ENCODE data around the gene AGXT.

AGXT gene

GRCh38 chr2:240913810-240914644 lies 45.4 kb downstream of the AGXT start:
- Histone ChIP-seq H3K4me1 (ENCODE audit: control insufficient read depth, insufficient read depth, low read length, unreplicated experiment) (peaks cover 24% of the 10 kb centered on the region), H3K27ac (ENCODE audit: low read depth, low read length) (no peak overlapping the region), H2AFZ (ENCODE audit: low read length, unreplicated experiment) (no peak overlapping the region), H3K4me3 (ENCODE audit: low read depth, low read length) (0 out of 2 replicates have a peak overlapping the region, but pooled peaks have one; percentile 13), H3K36me3 (ENCODE audit: insufficient read depth, low read length) (no peaks in the 10 kb centered on the region), H3K79me2 (ENCODE audit: control insufficient read depth, insufficient read depth, low read length, unreplicated experiment) (no peaks in the 10 kb centered on the region), H3K27me3 (ENCODE audit: insufficient read depth, low read length) (no peaks in the 10 kb centered on the region)

DNA sequence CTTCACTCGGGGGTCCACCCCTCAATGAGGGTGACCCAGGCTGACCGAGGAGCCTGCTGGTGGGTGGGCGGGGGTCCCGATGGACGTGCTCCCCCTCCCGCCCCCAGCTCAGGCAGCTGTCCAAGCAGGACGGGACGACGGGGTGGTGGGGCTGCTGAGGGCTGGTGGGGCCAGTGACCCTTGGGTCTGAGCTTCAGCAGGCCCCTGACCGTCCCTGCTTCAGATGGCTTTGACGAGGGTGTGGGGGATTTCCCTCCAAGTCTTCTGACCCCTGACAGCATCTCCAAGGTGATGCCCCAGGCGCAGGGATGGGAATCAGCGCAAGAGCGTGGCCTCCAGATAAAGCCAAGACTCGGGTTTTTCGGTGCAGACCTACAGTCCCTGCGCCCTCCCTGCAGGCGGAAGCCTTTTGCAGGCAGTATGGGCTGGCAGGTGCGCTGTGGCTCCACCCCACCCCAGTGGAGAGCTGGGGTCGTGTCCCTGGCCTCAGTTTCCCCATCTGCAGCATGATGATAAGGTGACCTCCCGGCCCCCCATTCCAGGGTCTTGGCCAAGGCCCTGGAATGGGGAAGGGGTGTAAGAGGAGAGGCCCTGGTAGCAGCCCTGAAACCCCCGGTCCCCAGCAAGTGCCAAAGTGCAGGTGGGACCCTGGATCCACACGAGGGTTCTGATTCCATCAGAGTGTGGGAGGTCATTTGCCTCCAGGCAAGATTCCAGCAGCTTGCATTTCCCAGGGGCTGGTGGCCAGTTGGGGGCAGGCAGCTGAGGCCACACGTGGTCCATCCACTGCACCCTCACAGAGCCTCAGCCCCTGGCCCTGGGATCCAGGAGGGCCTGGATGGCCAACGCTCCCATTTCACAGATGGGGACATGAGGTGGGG lies 46.3 kb downstream of the AGXT start:
- no peaks in the 10 kb centered on the region for H3K36me3 ChIP-seq (ENCODE audit: insufficient read depth, low read length)
- H3K27ac ChIP-seq (ENCODE audit: low read depth, low read length): no peak overlapping the region
- H3K27me3 ChIP-seq (ENCODE audit: insufficient read depth, low read length): no peaks in the 10 kb centered on the region
- no peak overlapping the region for H3K4me3 ChIP-seq (ENCODE audit: low read depth, low read length)
- H2AFZ ChIP-seq (ENCODE audit: low read length, unreplicated experiment): no peak overlapping the region
- H3K4me1 ChIP-seq (ENCODE audit: control insufficient read depth, insufficient read depth, low read length, unreplicated experiment): peaks cover 24% of the 10 kb centered on the region
- no peaks in the 10 kb centered on the region for H3K79me2 ChIP-seq (ENCODE audit: control insufficient read depth, insufficient read depth, low read length, unreplicated experiment)

DNA sequence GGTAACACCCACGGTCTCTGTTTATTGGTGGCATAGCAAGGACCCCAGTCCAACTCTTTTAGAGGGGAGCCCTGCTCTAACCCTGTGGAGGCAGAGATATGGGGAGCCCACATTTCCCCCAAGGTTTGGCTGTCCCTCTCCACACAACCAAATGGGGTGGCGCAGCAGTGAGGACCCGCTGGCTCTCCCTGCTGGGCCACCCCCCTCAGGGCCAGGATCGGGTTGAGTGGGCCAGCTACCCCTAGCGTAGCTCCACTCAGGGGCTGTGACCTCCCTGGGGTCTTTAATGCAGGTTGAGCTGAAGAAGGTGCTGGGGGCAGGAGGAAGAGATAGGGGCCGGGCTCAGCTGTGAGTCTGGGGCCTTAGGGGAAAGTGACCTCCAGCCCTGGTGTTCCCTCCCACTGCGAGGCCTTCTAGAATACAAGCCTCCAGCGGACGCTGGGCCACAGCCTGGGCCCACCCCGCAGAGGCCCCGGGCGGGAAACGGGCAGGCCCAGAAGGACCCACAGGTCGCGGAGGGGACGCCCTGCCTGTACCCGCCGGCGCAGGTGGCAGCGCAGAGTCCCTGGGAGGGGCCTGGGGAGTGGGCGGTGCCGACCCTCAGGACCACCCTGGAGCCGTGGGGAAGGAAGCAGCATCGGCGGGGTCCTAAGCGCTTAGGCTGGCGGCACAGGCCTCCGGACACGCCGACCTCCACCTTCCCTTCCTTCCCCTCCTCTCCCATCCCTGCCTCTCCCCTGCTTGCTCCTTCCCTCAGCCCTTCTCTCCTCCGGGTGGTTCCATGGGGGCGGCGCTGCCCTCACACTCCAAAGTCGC lies 47.1 kb downstream of the AGXT start:
- Histone ChIP-seq H3K27me3 (ENCODE audit: insufficient read depth, low read length) (no peaks in the 10 kb centered on the region), H3K36me3 (ENCODE audit: insufficient read depth, low read length) (no peaks in the 10 kb centered on the region), H3K79me2 (ENCODE audit: control insufficient read depth, insufficient read depth, low read length, unreplicated experiment) (no peaks in the 10 kb centered on the region), H3K4me3 (ENCODE audit: low read depth, low read length) (no peak overlapping the region), H3K27ac (ENCODE audit: low read depth, low read length) (no peak overlapping the region), H2AFZ (ENCODE audit: low read length, unreplicated experiment) (no peak overlapping the region), H3K4me1 (ENCODE audit: control insufficient read depth, insufficient read depth, low read length, unreplicated experiment) (peaks cover 29% of the 10 kb centered on the region)

DNA sequence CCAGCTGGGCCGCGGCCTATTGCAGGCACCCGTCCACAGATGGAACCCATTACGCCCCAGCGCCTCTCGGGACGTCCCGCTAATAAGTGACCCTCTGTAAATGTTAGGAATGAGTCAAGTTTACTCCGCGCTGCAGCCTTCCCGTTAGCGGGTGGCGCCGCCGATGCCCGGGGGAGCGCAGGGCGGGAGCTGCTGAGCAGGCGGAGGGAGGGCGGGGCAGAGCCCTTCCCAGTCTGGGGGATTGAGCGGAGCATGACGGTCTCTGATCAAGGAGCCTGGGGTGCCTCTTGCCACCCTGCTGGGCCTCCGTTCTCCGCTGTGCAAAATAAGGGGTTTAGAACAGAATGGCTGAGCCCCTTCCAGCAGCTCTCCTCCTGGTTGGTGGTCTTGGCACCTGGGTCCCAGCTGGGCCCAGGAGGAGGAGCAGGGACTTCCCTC lies 48.0 kb downstream of the AGXT start:
- Histone ChIP-seq H3K27ac (ENCODE audit: low read depth, low read length) (no peak overlapping the region), H2AFZ (ENCODE audit: low read length, unreplicated experiment) (no peak overlapping the region), H3K36me3 (ENCODE audit: insufficient read depth, low read length) (no peaks in the 10 kb centered on the region), H3K4me1 (ENCODE audit: control insufficient read depth, insufficient read depth, low read length, unreplicated experiment) (peaks cover 36% of the 10 kb centered on the region), H3K4me3 (ENCODE audit: low read depth, low read length) (no peak overlapping the region), H3K27me3 (ENCODE audit: insufficient read depth, low read length) (no peaks in the 10 kb centered on the region), H3K79me2 (ENCODE audit: control insufficient read depth, insufficient read depth, low read length, unreplicated experiment) (no peaks in the 10 kb centered on the region)

- no peak overlapping the region for H3K4me3 ChIP-seq (ENCODE audit: low read depth, low read length)
- no peaks in the 10 kb centered on the region for H3K79me2 ChIP-seq (ENCODE audit: control insufficient read depth, insufficient read depth, low read length, unreplicated experiment)
- H3K27ac ChIP-seq (ENCODE audit: low read depth, low read length): no peak overlapping the region
- H3K36me3 ChIP-seq (ENCODE audit: insufficient read depth, low read length): no peaks in the 10 kb centered on the region
- H3K27me3 ChIP-seq (ENCODE audit: insufficient read depth, low read length): no peaks in the 10 kb centered on the region
- H3K4me1 ChIP-seq (ENCODE audit: control insufficient read depth, insufficient read depth, low read length, unreplicated experiment): peaks cover 42% of the 10 kb centered on the region
- no peak overlapping the region for H2AFZ ChIP-seq (ENCODE audit: low read length, unreplicated experiment)
Observed at GRCh38 chr2:240917009-240917683, 48.5 kb downstream of the AGXT start.

GRCh38 chr2:240917684-240918257 lies 49.1 kb downstream of the AGXT start:
- Histone ChIP-seq H3K27ac (ENCODE audit: low read depth, low read length) (no peak overlapping the region), H3K36me3 (ENCODE audit: insufficient read depth, low read length) (no peaks in the 10 kb centered on the region), H3K4me3 (ENCODE audit: low read depth, low read length) (no peak overlapping the region), H3K4me1 (ENCODE audit: control insufficient read depth, insufficient read depth, low read length, unreplicated experiment) (peaks cover 44% of the 10 kb centered on the region), H2AFZ (ENCODE audit: low read length, unreplicated experiment) (no peak overlapping the region), H3K79me2 (ENCODE audit: control insufficient read depth, insufficient read depth, low read length, unreplicated experiment) (no peaks in the 10 kb centered on the region), H3K27me3 (ENCODE audit: insufficient read depth, low read length) (no peaks in the 10 kb centered on the region)

DNA sequence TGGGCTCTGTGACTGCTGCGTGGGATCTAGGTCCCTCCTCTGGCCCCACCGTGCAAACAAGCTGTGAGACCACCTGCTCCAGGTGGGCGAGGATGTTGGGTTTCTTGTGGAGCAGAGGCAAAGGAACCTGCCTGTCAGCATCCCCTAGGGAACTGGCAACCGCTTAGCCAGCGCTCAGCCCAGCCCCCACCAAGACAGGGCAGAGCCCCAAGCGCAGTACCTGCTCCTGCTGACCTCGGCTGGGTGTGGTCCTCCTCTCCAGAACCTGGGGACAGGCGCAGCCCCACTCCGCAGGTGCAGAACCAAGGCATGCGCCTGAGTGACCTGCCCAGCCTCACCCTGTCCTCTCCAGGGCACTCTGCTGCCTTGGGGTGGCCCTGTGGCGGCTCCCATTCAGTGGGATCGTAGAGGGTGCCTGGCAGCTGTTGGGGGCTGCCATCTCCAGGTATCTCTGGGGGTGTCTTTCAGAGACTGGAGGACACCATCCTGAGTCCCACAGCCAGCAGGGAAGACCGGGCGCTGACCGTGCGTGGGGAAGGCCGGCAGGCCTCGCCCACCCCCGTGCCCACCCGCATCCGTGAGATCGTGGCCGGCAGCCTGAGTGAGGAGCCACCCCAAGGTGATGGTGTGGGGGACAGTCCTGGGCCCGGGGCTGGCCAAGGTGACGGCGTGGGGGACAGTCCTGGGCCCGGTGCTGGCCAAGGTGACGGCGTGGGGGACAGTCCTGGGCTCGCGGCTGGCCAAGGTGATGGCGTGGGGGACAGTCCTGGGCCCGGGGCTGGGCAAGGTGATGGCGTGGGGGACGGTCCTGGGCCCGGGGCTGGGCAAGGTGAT lies 49.9 kb downstream of the AGXT start:
- H3K36me3 ChIP-seq (ENCODE audit: insufficient read depth, low read length): no peaks in the 10 kb centered on the region
- H3K27me3 ChIP-seq (ENCODE audit: insufficient read depth, low read length): no peaks in the 10 kb centered on the region
- no peak overlapping the region for H3K4me3 ChIP-seq (ENCODE audit: low read depth, low read length)
- H3K27ac ChIP-seq (ENCODE audit: low read depth, low read length): no peak overlapping the region
- no peak overlapping the region for H2AFZ ChIP-seq (ENCODE audit: low read length, unreplicated experiment)
- peaks cover 42% of the 10 kb centered on the region for H3K4me1 ChIP-seq (ENCODE audit: control insufficient read depth, insufficient read depth, low read length, unreplicated experiment)
- no peaks in the 10 kb centered on the region for H3K79me2 ChIP-seq (ENCODE audit: control insufficient read depth, insufficient read depth, low read length, unreplicated experiment)

DNA sequence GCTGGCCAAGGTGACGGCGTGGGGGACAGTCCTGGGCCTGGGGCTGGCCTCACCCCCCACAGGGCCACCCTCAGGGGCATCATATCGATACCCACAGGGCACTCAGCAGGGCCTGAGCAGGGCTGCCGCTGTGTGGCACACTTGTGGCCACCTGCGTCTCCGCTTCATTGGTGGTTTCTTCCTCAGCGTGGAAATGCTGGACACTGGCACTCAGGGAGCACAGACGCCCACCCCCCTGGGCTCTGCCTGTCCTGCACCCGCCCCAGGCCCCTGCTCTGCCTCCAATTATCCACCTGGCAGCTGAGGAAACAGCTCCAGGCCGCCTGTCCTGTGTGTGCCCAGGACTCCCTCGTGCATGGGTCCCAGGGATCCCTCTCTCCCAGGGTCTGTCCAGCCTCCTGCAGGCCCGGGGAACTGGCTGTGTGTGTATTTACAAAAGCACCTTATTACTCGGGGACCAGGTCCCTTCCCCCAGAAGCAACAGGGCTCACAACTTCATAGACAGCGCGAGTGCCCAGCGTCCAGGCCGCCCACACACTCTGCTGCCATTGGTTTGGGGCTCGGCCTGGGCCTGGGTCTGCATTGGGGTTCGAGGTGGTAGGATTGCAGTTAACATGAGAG lies 50.6 kb downstream of the AGXT start:
- H2AFZ ChIP-seq (ENCODE audit: low read length, unreplicated experiment): no peak overlapping the region
- H3K4me1 ChIP-seq (ENCODE audit: control insufficient read depth, insufficient read depth, low read length, unreplicated experiment): peaks cover 34% of the 10 kb centered on the region
- H3K27ac ChIP-seq (ENCODE audit: low read depth, low read length): no peak overlapping the region
- no peaks in the 10 kb centered on the region for H3K27me3 ChIP-seq (ENCODE audit: insufficient read depth, low read length)
- H3K79me2 ChIP-seq (ENCODE audit: control insufficient read depth, insufficient read depth, low read length, unreplicated experiment): no peaks in the 10 kb centered on the region
- H3K36me3 ChIP-seq (ENCODE audit: insufficient read depth, low read length): no peaks in the 10 kb centered on the region
- H3K4me3 ChIP-seq (ENCODE audit: low read depth, low read length): no peak overlapping the region
